ENCODE measurements around the gene ATPAF2.

ATPAF2 gene

GRCh38 chr17:18033442-18034099 is 5.4 kb downstream of the ATPAF2 start:
- H3K27me3 ChIP-seq (ENCODE audit: insufficient read depth, low read depth) = no peaks in the 10 kb centered on the region
- H3K4me3 ChIP-seq (IDR thresholded peaks at IDR 0.05; ENCODE audit: insufficient read depth, low read depth, low read length) = no peak overlapping the region
- H4K20me1 ChIP-seq (ENCODE audit: insufficient read depth) = no peaks in the 10 kb centered on the region
- peaks cover 14% of the 10 kb centered on the region; the same call in 1 of the 2 replicates for H3K79me2 ChIP-seq (ENCODE audit: insufficient read depth, low read depth)
- no peak overlapping the region for H2AFZ ChIP-seq (ENCODE audit: low read depth)
- no peak overlapping the region for H3K9ac ChIP-seq
- peak; percentile 66 for TF ChIP-seq CTCF (conservative IDR thresholded peaks at IDR 0.05; ENCODE audit: low read depth, low read length)
- no peaks in the 10 kb centered on the region for H3K36me3 ChIP-seq (ENCODE audit: insufficient read depth)
- H3K27ac ChIP-seq = no peak overlapping the region
- H3K4me1 ChIP-seq (ENCODE audit: low read depth, poor library complexity, severe bottlenecking) = peaks cover 29% of the 10 kb centered on the region
- no peak overlapping the region for H3K4me2 ChIP-seq

- Histone ChIP-seq H3K27me3 (ENCODE audit: insufficient read depth, low read depth) (no peaks in the 10 kb centered on the region), H3K27ac (no peak overlapping the region), H3K9ac (no peak overlapping the region), H3K36me3 (ENCODE audit: insufficient read depth) (no peaks in the 10 kb centered on the region), H3K4me2 (no peak overlapping the region), H3K4me1 (ENCODE audit: low read depth, poor library complexity, severe bottlenecking) (peaks cover 18% of the 10 kb centered on the region), H3K79me2 (ENCODE audit: insufficient read depth, low read depth) (peaks cover under 1% of the 10 kb centered on the region; the same call in 1 of the 2 replicates), H3K4me3 (IDR thresholded peaks at IDR 0.05; ENCODE audit: insufficient read depth, low read depth, low read length) (no peak overlapping the region), H4K20me1 (ENCODE audit: insufficient read depth) (no peaks in the 10 kb centered on the region), H2AFZ (ENCODE audit: low read depth) (no peak overlapping the region)
- TF ChIP-seq CTCF (conservative IDR thresholded peaks at IDR 0.05; ENCODE audit: low read depth, low read length) = no peak
Measured at GRCh38 chr17:18031955-18032354, 7.0 kb downstream of the ATPAF2 start.

GRCh38 chr17:18028952-18029540 is 9.9 kb downstream of the ATPAF2 start:
- no peak for TF ChIP-seq CTCF (conservative IDR thresholded peaks at IDR 0.05; ENCODE audit: low read depth, low read length)
- Histone ChIP-seq H3K4me3 (IDR thresholded peaks at IDR 0.05; ENCODE audit: insufficient read depth, low read depth, low read length) (no peak overlapping the region), H3K36me3 (ENCODE audit: insufficient read depth) (no peaks in the 10 kb centered on the region), H3K79me2 (ENCODE audit: insufficient read depth, low read depth) (no peaks in the 10 kb centered on the region), H3K4me2 (no peak overlapping the region), H3K4me1 (ENCODE audit: low read depth, poor library complexity, severe bottlenecking) (peaks cover 8% of the 10 kb centered on the region), H3K9ac (no peak overlapping the region), H2AFZ (ENCODE audit: low read depth) (no peak overlapping the region), H3K27ac (no peak overlapping the region), H3K27me3 (ENCODE audit: insufficient read depth, low read depth) (no peaks in the 10 kb centered on the region), H4K20me1 (ENCODE audit: insufficient read depth) (no peaks in the 10 kb centered on the region)

- Histone ChIP-seq H3K27me3 (ENCODE audit: insufficient read depth, low read depth) (no peaks in the 10 kb centered on the region), H3K4me2 (no peak overlapping the region), H2AFZ (ENCODE audit: low read depth) (no peak overlapping the region), H3K4me3 (IDR thresholded peaks at IDR 0.05; ENCODE audit: insufficient read depth, low read depth, low read length) (no peak overlapping the region), H3K4me1 (ENCODE audit: low read depth, poor library complexity, severe bottlenecking) (peaks cover 7% of the 10 kb centered on the region), H3K79me2 (ENCODE audit: insufficient read depth, low read depth) (no peaks in the 10 kb centered on the region), H3K9ac (no peak overlapping the region), H4K20me1 (ENCODE audit: insufficient read depth) (no peaks in the 10 kb centered on the region), H3K27ac (no peak overlapping the region), H3K36me3 (ENCODE audit: insufficient read depth) (no peaks in the 10 kb centered on the region)
- TF ChIP-seq CTCF (conservative IDR thresholded peaks at IDR 0.05; ENCODE audit: low read depth, low read length) = no peak
Measured at GRCh38 chr17:18028114-18028951, 10.6 kb downstream of the ATPAF2 start.
